ENCODE measurements around the gene CARD11. TPM values are rescaled to one million over a fixed set of nuclear protein-coding genes. Genes with fewer than 3 reads are reported as not detected.

Gene CARD11
- total RNA-seq, 2 donors from 2014 or later = 0.87 to 2.4 TPM

- no peak for TF ChIP-seq POLR2AphosphoS5 (IDR thresholded peaks at IDR 0.05)
- no peak for TF ChIP-seq CTCF (IDR thresholded peaks at IDR 0.05)
- TF ChIP-seq POLR2A (IDR thresholded peaks at IDR 0.05) = no peak
- Histone ChIP-seq H3K4me1 (replicated peaks) (no peaks in the 10 kb centered on the region), H3K27ac (no peak overlapping the region), H3K36me3 (no peaks in the 10 kb centered on the region), H3K4me3 (no peak overlapping the region), H3K27me3 (replicated peaks; ENCODE audit: insufficient read depth) (no peaks in the 10 kb centered on the region), H3K9me3 (no peaks in the 10 kb centered on the region)
- no peak for DNase-seq (ENCODE audit: low spot score)
- intact Hi-C loops (cut with DNase I) = no loop called here
- WGBS = 85% methylated on average over 20 of the region's 20 CpGs
Observed at GRCh38 chr7:2934984-2935740, 108.5 kb downstream of the CARD11 start.

GRCh38 chr7:2934211-2934731 is 109.4 kb downstream of the CARD11 start:
- H3K36me3 ChIP-seq = no peaks in the 10 kb centered on the region
- 80% methylated on average over 15 of the region's 15 CpGs for WGBS
- no peaks in the 10 kb centered on the region for H3K27me3 ChIP-seq (replicated peaks; ENCODE audit: insufficient read depth)
- no peaks in the 10 kb centered on the region for H3K9me3 ChIP-seq
- intact Hi-C loops (cut with DNase I) = no loop called here
- H3K4me3 ChIP-seq = no peak overlapping the region
- H3K4me1 ChIP-seq (replicated peaks) = no peaks in the 10 kb centered on the region
- no peak overlapping the region for H3K27ac ChIP-seq
- DNase-seq (ENCODE audit: low spot score) = no peak
- TF ChIP-seq POLR2AphosphoS5 (IDR thresholded peaks at IDR 0.05) = no peak
- TF ChIP-seq POLR2A (IDR thresholded peaks at IDR 0.05) = no peak
- no peak for TF ChIP-seq CTCF (IDR thresholded peaks at IDR 0.05)

- 84% methylated on average over 33 of the region's 33 CpGs for WGBS
Observed at GRCh38 chr7:2932402-2933251, 111.0 kb downstream of the CARD11 start.

GRCh38 chr7:2931034-2931415 is 112.6 kb downstream of the CARD11 start:
- no peak overlapping the region for H3K4me3 ChIP-seq
- no peaks in the 10 kb centered on the region for H3K4me1 ChIP-seq (replicated peaks)
- H3K9me3 ChIP-seq = no peaks in the 10 kb centered on the region
- TF ChIP-seq POLR2A (IDR thresholded peaks at IDR 0.05) = no peak
- TF ChIP-seq CTCF (IDR thresholded peaks at IDR 0.05) = no peak
- TF ChIP-seq POLR2AphosphoS5 (IDR thresholded peaks at IDR 0.05) = no peak
- intact Hi-C loops (cut with DNase I) = no loop called here
- no peak overlapping the region for H3K27ac ChIP-seq
- no peaks in the 10 kb centered on the region for H3K36me3 ChIP-seq
- 93% methylated on average over 9 of the region's 9 CpGs for WGBS
- no peaks in the 10 kb centered on the region for H3K27me3 ChIP-seq (replicated peaks; ENCODE audit: insufficient read depth)
- DNase-seq (ENCODE audit: low spot score) = no peak

More at GRCh38 chr7:2932402-2933251, 111.0 kb downstream of the CARD11 start:
- no peaks in the 10 kb centered on the region for H3K27me3 ChIP-seq (replicated peaks; ENCODE audit: insufficient read depth)
- H3K4me3 ChIP-seq = no peak overlapping the region
- no peaks in the 10 kb centered on the region for H3K4me1 ChIP-seq (replicated peaks)
- no peak for DNase-seq (ENCODE audit: low spot score)
- H3K27ac ChIP-seq = no peak overlapping the region
- H3K9me3 ChIP-seq = no peaks in the 10 kb centered on the region
- TF ChIP-seq POLR2AphosphoS5 (IDR thresholded peaks at IDR 0.05) = no peak
- TF ChIP-seq CTCF (IDR thresholded peaks at IDR 0.05) = no peak
- no peak for TF ChIP-seq POLR2A (IDR thresholded peaks at IDR 0.05)
- intact Hi-C loops (cut with DNase I) = no loop called here
- H3K36me3 ChIP-seq = no peaks in the 10 kb centered on the region
